Endothelial cell of umbilical vein (primary cell): ENCODE measurements around the gene IFNA14.

ENCODE experiments used
- CTCF ChIP-seq, 2 donors: IDR thresholded peaks; 1 replicate in 1 of 2; 2 replicates in 1 of 2; pipeline ENCODE4 v1.5.1; 2011; ENCODE audit warnings: low read length in 2 of 2, mild to moderate bottlenecking in 2 of 2, moderate library complexity in 2 of 2, control low read depth in 1 of 2, inconsistent platforms in 1 of 2, low read depth in 1 of 2; ENCODE audit not compliant: insufficient read depth in 1 of 2; ENCODE audit errors: extremely low read depth in 1 of 2
- EZH2 ChIP-seq: IDR thresholded peaks from 2 replicates; pipeline ENCODE4 v1.6.1; 2012; ENCODE audit warnings: borderline replicate concordance, low read depth, mild to moderate bottlenecking, moderate library complexity, low read length, inconsistent platforms; ENCODE audit not compliant: severe bottlenecking
- FOS ChIP-seq: IDR thresholded peaks from 2 replicates; pipeline ENCODE4 v1.6.1; 2011; ENCODE audit warnings: mild to moderate bottlenecking, low read length, moderate library complexity, borderline replicate concordance; ENCODE audit not compliant: insufficient read depth
- JUN ChIP-seq: IDR thresholded peaks from 2 replicates; pipeline ENCODE4 v1.6.1; 2011; ENCODE audit warnings: borderline replicate concordance, low read depth; ENCODE audit not compliant: insufficient read length, insufficient read depth
- MAX ChIP-seq: IDR thresholded peaks from 2 replicates; pipeline ENCODE4 v1.6.1; 2011; ENCODE audit not compliant: insufficient read depth, insufficient read length
- MYC ChIP-seq: IDR thresholded peaks from one replicate; pipeline ENCODE4 v1.6.1; 2011; ENCODE audit warnings: mild to moderate bottlenecking, low read depth, low read length
- POLR2A ChIP-seq: IDR thresholded peaks from 2 replicates; pipeline ENCODE4 v1.6.1; 2012; ENCODE audit warnings: low read depth, mild to moderate bottlenecking, control low read depth, low read length
- POLR2AphosphoS5 ChIP-seq: IDR thresholded peaks from 2 replicates; pipeline ENCODE4 v1.6.1; 2012; ENCODE audit warnings: low read depth, mild to moderate bottlenecking, control low read depth, low read length, moderate library complexity; ENCODE audit not compliant: insufficient read depth

- TF ChIP-seq JUN (no peak), POLR2A (no peak), MAX (no peak), POLR2AphosphoS5 (no peak), CTCF (IDR thresholded peaks at IDR 0.05; ENCODE audit: extremely low read depth in 1 of 2, insufficient read depth in 1 of 2, low read depth in 1 of 2, low read length in 2 of 2) (no peak), EZH2 (no peak), MYC (no peak), FOS (no peak)
These were observed 5.6 kb downstream of the IFNA14 start for GRCh38 chr9:21234153-21234687.
